Panc1 (cell line): ENCODE measurements around the gene EXOC7.

ENCODE experiments used
- POLR2AphosphoS5 ChIP-seq: IDR thresholded peaks from 2 replicates; pipeline ENCODE4 v1.6.1; 2012; ENCODE audit warnings: mild to moderate bottlenecking, low read depth, low read length, moderate library complexity
- TF ChIP-seq, protein P1 (sequence below): fragments of 450-650 bp; IDR thresholded peaks from 2 replicates; pipeline ENCODE4 v1.5.1; 2017; ENCODE audit warnings: mild to moderate bottlenecking
- TF ChIP-seq, protein P2 (sequence below), 2 experiments: IDR thresholded peaks; 2 replicates each; pipeline ENCODE4 v1.6.1; 2011 to 2012; ENCODE audit warnings: low read depth in 2 of 2, control low read depth in 1 of 2, low read length in 1 of 2, mild to moderate bottlenecking in 1 of 2, moderate library complexity in 1 of 2; ENCODE audit not compliant: insufficient read depth in 1 of 2

DNA sequence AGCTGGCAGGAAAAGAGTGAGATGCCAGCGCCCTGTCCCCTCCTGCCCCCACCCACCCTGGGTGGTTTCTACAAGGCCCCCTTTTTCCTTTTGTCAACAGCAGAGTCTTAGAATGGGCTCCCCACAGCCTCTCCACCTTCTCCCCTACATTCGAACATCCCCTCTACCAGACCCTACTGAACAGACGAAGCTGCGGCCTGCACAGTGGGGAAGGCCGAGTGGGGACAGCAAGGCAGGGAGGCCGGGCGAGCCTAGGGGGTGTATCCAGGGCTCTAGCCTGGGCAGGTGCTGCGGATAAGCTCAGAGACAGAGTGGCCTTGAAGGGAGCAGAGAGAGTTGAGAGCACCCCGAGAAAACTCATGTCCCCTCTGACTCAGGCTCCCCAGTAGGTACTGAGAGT is 17.2 kb downstream of the EXOC7 start:
- TF ChIP-seq, protein P1, sequence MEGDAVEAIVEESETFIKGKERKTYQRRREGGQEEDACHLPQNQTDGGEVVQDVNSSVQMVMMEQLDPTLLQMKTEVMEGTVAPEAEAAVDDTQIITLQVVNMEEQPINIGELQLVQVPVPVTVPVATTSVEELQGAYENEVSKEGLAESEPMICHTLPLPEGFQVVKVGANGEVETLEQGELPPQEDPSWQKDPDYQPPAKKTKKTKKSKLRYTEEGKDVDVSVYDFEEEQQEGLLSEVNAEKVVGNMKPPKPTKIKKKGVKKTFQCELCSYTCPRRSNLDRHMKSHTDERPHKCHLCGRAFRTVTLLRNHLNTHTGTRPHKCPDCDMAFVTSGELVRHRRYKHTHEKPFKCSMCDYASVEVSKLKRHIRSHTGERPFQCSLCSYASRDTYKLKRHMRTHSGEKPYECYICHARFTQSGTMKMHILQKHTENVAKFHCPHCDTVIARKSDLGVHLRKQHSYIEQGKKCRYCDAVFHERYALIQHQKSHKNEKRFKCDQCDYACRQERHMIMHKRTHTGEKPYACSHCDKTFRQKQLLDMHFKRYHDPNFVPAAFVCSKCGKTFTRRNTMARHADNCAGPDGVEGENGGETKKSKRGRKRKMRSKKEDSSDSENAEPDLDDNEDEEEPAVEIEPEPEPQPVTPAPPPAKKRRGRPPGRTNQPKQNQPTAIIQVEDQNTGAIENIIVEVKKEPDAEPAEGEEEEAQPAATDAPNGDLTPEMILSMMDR, result no peak
- no peak for TF ChIP-seq POLR2AphosphoS5
- TF ChIP-seq, protein P2, sequence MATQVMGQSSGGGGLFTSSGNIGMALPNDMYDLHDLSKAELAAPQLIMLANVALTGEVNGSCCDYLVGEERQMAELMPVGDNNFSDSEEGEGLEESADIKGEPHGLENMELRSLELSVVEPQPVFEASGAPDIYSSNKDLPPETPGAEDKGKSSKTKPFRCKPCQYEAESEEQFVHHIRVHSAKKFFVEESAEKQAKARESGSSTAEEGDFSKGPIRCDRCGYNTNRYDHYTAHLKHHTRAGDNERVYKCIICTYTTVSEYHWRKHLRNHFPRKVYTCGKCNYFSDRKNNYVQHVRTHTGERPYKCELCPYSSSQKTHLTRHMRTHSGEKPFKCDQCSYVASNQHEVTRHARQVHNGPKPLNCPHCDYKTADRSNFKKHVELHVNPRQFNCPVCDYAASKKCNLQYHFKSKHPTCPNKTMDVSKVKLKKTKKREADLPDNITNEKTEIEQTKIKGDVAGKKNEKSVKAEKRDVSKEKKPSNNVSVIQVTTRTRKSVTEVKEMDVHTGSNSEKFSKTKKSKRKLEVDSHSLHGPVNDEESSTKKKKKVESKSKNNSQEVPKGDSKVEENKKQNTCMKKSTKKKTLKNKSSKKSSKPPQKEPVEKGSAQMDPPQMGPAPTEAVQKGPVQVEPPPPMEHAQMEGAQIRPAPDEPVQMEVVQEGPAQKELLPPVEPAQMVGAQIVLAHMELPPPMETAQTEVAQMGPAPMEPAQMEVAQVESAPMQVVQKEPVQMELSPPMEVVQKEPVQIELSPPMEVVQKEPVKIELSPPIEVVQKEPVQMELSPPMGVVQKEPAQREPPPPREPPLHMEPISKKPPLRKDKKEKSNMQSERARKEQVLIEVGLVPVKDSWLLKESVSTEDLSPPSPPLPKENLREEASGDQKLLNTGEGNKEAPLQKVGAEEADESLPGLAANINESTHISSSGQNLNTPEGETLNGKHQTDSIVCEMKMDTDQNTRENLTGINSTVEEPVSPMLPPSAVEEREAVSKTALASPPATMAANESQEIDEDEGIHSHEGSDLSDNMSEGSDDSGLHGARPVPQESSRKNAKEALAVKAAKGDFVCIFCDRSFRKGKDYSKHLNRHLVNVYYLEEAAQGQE (IDR thresholded peaks at IDR 0.05; ENCODE audit: insufficient read depth in 1 of 2, low read depth in 2 of 2, low read length in 1 of 2), result no peak
